GM21360 (cell line): ENCODE data around the gene AJAP1.

Experiments used
- ATAC-seq: cut with Tn5 transposase; IDR thresholded peaks from one replicate; pipeline ENCODE4 v1.9.1; 2021; ENCODE audit warnings: mild to moderate bottlenecking, moderate library complexity; ENCODE audit not compliant: unreplicated experiment

Gene AJAP1

DNA sequence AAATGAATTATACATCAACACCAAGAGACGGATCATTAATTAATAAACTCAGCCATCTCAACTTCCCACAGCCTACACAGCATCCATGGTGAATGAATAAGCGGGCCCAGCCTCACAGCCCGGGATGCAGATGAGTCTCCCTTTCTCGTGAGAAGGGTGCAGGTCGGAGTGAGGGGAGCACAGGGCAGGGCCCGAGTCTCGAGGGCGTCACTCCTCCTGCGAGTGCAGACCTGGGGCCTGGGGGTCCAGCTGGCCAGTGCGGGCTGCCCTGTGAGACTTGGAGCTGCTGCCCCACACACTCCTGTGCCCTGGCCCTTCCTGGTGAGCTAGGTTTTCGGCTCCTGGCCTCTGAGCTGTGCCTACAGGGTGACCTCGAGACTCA is 74.7 kb downstream of the AJAP1 start:
- ATAC-seq = no peak

DNA sequence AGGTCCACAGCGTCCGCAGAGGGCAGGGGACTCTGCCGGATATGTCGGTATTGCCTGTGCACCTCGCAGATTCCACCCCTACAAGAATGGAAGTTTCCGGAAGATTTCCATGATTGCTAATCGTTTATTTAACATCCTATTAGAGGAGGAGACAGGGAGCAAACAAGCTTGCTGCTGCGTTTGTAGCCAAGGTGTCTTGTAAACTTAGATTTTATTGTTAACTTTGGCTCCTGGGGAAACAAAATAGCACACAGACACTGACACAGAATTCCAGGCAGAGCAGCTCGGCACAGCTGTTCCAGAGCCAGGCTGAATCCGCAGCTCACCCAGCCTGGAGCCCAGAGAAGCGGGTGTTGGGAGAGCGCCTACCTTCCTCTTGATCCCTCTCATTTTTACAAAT is 75.7 kb downstream of the AJAP1 start:
- ATAC-seq = no peak

DNA sequence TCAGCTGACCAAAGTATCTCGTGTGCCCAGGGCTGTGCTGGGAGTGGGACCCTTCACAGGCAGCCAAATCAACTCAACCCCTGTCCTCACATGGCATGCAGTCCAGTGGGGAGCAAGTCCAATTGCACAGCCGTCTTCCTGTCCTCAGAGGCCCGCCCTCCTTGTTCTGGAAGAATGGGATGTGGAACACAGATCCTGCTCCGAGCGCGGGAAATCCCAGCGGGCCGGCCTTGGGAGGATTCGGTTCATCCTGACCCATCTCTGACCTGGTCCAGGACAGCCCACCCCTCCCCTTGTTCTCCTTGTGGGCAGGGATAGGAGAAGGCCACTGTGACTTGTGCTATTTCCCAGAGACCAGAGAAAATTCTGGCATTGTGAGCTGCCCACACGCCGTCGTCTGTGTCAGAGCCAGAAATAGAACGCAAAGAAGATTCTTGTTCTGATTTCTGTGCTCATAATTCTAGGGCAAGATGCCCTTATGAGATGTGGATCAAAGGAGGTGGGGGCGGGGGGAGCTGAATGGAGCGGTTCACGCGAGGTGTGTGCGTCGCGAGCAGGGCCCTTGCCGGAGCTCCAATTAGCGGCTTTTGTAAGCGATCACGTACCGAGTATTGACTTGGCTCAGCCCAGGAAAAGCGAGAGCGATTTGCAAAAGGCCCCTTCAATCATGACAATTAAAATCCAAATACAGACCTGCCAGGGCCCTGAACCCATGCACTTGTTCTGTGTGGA is 79.2 kb downstream of the AJAP1 start:
- no peak for ATAC-seq

DNA sequence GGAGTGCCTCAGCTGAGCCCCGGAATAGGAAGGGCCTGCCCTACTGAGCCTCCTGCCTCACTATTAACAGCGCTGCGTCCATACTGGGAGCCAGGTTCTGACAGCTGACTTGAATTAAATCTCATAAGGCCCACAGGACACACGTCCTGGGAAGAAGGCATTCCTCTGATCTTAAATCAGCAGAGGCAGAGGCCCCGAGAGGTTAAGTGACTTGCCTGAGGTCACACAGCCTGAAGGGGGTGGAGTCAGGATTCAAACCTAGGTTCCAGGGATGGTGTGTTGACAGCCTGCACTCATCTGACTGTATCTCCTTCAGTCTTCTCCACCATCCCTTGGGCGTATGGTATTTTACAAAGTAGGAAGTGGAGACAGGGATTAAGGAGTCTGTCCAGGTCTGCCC is 79.8 kb downstream of the AJAP1 start:
- ATAC-seq = no peak

DNA sequence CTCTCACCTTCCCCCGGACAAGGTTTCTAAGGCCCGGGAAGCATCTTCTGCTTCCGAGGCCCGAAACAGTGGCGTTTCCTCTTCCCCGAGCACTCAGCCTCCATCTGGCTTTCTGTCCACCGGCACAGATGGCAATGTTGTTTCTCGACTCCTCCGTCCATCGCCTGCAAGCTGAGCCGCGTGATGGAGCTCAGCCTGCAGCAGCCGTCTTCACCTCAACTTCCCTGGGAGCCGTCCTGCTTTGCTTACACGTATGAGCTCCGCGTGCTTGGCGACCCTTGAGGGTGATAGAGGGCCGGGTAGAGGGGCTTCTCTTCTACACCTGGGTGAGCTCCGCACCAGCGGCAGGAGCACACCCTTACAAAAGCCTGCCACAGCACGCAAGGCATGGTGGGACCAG is 80.4 kb downstream of the AJAP1 start:
- ATAC-seq = no peak

DNA sequence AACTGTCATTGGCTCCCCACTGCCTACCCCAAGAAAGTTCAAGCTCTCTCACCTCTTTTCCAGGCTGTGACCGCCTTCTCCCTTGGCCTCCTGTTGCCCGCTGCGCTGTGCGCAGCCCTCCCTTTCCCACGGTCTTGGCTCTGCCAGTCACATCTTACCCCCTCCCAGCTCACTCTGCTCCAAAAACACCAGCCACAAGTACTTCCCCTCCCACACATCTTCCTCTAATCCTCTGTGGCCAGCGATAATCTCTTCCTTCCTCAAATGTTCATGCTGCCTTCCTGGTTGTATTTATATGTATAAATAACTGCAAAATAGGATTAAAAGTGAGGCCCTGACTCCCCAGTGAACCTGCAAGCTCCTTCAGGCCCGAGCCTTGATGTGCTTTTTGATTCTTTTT is 81.8 kb downstream of the AJAP1 start:
- no peak for ATAC-seq

DNA sequence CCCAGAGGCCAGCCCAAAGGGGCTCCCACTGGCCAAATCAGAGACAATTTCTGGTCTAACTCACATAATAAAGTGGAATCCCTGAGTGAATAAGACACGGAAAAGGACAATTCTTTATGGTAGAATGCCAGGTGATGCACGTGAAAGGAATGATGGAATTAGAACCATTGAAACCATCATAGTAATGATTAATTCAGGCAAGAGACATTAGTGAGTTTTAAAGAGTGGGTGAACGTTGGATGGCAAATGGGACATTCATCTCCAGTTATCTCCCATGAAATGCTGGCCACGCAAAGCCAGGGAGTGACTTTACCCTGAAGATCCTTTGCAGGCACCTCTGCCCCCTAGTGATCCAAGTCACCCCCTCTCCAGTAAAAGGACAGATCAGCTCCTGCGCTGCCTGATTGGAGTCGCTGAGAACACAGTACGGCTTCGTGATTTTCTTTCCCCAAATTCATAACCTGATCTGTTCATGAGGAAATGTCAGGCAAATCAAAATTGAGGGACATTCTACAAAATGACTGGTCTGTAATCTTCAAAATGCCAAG is 87.5 kb downstream of the AJAP1 start:
- no peak for ATAC-seq

DNA sequence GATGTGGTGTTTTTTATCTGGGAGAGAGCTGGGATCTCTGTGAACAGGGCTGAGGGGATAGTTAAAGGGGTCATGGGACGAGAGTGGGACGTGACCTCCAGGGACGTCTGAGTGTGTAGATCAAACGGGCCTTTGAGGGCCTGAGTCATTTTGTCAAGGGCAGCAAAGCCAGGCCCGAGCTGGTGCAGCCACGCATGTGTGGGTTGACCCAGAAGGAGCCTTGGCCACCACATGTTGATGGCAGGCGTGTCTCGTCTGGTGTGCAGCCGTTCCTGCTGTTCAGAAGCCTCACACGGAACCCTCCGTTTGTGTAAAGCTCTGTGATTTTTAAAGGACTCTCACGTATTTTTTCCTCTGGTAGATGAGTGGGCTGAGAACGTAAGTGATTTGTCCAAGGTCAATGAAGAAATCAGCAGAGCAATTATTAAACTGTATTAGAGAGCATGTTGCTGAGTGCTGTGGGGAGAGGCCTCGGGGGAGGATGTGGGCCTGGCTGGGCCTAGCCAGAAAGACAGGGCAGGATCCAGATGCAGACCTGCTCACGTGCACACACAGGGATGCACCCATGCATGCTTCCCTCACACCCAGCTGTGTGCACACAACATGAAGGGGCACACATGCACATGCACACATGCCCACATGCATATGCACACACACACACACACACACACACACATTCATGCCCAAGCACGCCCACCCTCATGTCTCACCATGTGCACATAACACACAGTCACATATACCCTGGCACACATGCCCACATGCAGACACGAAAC is 89.8 kb downstream of the AJAP1 start:
- no peak for ATAC-seq

DNA sequence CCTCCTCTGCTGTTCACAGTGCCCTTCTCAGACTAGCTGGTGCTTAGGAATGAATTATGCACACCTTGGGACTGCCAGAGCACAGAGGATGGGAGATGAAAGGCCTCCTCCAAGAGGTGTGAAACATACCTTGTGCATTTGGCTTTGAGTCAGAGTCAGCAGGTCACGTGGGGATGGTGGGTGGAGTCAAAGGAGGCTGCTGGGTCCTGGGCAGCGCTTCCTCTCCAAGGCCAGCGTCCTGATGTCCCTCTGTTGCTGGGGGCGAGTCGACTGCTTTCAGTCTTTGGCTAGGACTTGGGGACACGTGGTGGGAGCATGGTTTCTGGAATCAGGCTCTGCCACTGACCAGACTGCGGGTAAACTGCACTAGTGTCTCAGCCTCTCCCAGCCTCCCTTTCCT is 91.2 kb downstream of the AJAP1 start:
- ATAC-seq = no peak

DNA sequence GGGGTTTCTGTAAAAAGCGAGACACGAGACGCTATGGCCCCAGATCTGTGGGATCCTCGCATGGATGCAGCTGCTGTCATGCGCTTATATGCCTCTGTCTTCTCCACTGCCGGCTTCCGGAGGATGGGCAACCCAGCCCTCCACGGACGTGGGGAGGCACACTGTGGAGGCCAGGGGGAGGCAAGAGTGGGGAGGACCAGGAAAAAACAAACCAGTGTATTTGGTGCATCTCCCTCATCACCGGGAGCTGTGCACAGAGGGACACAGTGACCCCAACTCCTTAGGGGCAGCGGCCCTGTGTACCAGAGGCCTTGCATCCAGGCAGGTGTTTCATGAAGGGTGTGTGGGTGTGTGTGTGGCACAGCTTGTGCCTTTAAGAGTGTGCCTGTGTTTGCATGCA is 95.0 kb downstream of the AJAP1 start:
- ATAC-seq = no peak

DNA sequence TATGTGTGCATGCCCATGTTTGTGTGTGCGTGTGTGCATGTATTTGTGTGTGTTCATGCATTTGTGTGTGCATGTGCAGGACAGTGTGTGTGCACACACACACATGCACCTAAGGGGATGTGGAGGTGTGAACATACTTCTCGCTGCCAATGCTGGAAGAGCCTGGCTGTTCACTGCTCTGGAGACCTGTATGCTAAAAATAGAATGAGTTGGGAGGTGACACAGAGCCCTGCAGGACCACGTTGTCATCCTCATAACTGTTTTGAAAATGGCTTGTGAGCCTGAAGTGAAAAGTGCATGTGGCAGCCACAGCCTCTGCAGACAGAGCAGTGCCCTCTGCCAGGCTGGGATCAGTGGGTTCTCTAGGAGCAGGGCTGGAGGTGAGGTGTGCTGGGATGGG is 95.8 kb downstream of the AJAP1 start:
- no peak for ATAC-seq

DNA sequence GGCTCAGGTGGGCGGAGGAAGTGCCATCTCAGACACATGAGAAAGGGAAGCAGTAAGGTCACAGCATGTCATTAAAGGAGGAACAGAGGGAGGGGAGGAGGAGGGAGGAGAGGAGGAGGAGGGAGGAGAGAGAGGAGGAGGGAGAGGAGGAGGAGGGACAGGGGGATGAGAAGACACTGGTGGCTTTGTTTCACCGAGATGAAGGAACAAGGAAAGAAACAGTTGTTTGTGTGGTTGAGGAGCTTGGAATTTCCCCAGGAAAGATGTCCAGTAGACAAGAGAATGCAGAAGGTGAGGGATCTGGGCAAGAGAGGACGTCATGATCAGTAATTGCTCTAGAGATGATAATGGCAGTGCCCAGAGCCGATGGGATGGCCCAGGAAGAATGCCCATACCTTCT is 97.7 kb downstream of the AJAP1 start:
- ATAC-seq = no peak

DNA sequence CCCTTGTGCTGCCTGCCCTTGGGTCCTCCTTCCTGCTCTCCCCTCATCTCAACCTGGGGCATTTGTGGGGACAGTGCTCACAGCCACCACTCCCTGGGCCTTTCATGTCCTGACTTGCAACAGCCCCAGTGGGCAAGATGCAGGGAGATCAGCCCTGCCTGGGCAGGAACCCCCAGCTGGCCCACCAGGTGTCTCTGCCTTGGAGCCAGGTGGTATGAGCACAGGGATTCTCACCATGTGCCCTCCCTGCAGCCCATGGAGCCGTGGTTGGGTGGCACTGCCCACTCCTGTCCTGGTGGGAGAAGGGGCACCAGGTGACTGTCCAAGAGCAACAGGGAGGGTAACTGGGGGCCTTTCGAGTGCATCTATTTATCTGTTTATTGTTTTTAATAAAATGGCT is 100.4 kb downstream of the AJAP1 start:
- no peak for ATAC-seq

DNA sequence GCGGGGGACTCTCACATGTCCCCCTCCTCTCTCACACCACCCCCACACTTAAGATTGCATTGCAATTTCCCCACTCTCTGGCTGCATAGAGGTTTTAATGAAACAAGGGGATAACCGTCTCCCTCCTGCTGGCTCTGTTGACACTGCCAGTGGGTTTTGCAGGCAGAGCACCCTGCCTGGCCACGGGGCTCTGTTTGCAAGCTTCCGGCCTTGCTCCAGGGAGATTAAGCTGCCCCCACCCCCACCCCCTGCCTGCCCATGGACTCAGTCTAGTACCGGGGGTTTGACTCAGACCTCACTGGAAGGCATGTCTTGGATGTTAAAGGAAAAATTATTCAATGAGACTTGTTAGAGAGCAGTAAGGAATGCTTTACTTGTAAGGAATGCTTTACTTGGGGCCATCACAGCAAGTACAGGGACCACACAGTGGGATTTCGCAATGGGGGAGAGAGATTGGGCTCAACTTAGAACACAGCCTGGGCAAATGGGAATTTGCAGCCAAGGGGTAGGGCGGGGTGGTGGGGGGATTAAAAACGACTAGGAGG is 101.0 kb downstream of the AJAP1 start:
- ATAC-seq = no peak

DNA sequence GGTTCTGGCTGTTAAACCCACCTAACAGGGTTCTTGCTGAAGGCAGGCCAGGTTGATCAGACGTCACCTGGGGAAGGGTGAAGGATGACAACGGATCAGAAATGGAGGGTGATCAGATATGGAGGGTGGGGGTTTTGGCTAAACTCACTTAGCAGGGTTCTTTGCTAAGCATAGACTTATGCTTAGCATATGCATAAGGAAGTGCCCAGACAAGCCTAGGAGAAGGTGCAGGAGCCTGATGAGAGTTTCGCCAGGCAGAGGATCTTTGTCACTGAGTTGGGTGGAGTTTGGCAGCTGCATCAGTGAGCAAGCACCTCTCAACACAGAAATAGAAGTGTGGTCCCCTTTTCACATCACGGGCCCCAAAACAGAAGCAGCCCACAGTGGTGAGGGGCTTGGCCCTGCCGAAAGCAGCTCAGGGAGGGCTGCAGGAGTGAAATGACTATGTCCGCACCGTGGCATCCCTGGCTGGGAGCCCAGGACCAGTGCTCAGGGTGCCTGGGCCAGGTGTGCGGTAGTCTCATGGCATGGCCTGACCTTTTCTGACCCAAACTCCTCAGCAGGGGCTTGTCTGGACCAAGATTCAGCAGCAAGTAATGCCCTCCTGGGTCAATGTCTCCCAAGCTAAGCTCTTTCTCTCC is 101.6 kb downstream of the AJAP1 start:
- ATAC-seq = no peak

DNA sequence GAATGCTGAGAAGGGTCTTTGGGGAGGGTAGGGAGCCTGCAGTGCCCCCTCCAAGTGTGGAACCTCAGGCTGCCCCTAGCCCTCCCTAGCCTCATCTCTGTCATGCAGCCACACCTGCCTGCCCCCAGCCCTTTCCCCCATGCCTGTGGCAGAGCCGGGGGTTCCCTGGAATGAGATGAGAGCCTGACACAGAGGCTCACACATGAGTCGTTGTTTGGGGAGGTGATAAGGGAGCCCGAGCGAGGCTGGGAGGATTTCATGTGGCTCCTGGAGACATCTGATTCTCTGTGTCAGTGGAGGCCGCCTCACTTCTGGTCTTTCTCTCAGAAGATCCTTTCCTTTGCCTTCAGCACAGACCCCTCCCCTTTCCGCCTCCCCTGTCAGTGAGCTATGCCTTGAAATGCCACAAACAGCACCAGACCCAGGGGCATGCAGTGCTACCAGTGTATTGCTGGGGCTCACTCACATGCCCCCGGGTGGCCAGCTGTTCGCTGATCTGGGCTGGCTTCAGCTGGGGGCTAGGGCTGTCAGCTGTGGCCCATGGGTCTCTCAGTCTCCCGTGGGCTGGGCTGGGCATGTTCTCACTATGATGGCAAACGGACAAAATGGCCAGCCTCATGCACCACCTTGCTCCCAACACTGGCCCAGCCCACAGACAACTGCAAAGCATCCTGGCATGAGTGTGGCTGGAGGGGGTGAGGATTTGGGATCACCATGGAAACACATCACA is 102.6 kb downstream of the AJAP1 start:
- no peak for ATAC-seq

DNA sequence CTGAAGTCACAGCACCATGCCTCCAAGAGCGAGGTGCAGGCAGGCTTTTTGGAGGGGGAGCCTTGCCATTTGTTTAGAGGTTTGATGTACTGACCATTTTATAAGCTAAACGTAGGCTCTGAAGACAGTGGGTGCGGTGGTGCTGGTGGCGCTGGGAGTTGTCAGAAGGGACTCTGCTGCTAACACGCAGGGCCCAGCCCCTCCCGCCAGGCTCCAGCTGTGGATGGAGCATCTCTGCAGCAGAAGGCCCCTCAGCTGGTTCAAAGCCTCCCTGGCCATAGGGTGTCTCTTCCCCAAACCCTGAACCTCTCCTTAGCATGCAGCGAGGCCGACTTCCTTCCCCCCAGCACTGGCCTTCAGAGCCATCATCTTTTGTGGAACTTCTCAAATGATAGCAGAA is 105.3 kb downstream of the AJAP1 start:
- ATAC-seq = no peak

DNA sequence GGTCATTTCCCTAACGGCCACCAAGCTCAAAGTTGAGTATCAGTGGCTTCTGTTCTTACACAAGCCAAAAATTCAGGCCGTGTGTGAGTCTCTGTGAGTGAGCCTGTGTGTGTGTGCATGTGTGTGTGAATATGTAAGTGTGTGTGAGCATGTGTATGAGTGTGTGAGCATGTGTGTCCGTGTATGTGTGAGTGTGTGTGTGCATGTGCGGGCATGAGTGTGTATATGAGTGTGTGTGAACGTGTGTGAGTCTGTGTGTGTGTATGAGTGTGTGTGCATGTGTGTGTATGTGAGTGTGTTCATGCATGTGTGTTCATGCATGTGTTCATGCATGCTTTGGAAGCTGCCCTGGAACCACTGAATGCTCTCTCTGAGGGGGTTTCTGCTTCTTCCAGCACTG is 105.7 kb downstream of the AJAP1 start:
- no peak for ATAC-seq

DNA sequence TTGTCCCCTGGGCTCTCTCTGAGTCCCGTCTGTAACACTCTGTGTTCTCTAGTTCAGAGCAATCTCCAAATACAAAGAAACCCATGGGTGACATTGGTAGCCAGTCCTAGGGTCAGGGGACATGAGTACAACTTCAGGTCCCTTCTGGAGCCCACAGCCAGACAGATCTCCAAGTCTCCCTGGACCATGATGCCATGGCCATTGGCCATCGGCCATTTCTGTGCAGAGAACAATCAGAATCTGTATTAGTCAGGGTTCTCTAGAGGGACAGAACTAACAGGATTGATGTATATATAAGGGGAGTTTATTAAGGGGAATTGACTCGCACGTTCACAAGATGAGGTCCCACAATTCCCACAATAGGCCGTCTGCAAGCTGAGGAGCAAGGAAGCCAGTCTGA is 106.9 kb downstream of the AJAP1 start:
- no peak for ATAC-seq

DNA sequence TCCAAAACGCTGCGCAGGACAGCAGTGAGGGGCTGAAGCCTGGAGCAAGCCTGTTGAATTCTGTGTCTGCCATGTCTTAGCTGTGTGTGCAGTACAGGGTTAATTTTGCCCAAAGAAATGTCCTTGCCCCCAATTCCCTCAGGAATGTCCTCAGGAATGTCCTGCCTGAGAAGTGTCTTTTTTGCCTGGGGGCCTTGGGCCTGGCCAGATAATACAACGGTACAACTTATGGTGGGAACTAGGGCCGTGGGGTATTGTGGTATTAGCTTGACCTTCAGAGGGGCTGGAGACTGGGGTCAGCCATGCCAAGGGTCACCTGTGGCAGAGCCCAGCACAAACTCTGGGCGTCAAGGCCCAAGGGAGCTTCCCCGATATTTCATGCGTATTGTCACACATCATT is 107.7 kb downstream of the AJAP1 start:
- ATAC-seq = no peak

DNA sequence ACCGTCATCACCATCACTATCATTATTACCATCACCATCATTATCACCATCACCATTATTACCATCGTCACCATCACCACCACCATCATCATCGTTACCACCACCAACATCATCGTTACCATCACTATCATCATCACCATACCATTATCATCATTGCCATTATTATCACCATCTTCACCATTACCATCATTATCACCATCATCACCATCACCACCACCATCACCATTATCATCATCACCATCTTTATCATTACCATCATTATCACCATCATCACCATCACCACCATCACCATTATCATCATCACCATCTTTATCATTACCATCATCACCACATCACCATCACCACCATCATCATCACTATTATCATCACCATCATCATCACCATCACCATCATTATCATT is 112.9 kb downstream of the AJAP1 start:
- ATAC-seq = no peak
